Skeletal muscle tissue (tissue), 4 donors: ENCODE measurements around the gene REEP5. TPM values are rescaled to one million over a fixed set of nuclear protein-coding genes. Genes with fewer than 3 reads are reported as not detected.
"Not testable (repeated sequence)": the region's sequence is repeated elsewhere in the genome, so short reads cannot be mapped to it uniquely, and the experiment has no call there.

ENCODE experiments used
- H3K27ac ChIP-seq: one replicate; pipeline ENCODE4 v1.7.0; 2013; ENCODE audit warnings: mild to moderate bottlenecking, low read depth, low read length, inconsistent platforms
- H3K27me3 ChIP-seq, 3 donors: one replicate each; pipeline ENCODE4 v1.7.0; 2013; ENCODE audit warnings: low read length in 3 of 3; ENCODE audit not compliant: control insufficient read depth in 3 of 3, insufficient read depth in 3 of 3
- H3K36me3 ChIP-seq, 3 donors: one replicate each; pipeline ENCODE4 v1.7.0; 2013; ENCODE audit warnings: low read length in 3 of 3; ENCODE audit not compliant: control insufficient read depth in 3 of 3, insufficient read depth in 3 of 3
- H3K4me1 ChIP-seq, 3 donors: one replicate each; pipeline ENCODE4 v1.7.0; 2013; ENCODE audit warnings: low read length in 3 of 3, mild to moderate bottlenecking in 3 of 3; ENCODE audit not compliant: control insufficient read depth in 3 of 3, insufficient read depth in 3 of 3
- H3K4me3 ChIP-seq, 3 donors: one replicate each; pipeline ENCODE4 v1.7.0; 2013; ENCODE audit warnings: low read length in 3 of 3
- H3K9ac ChIP-seq, 3 donors: one replicate each; pipeline ENCODE4 v1.7.0; 2013; ENCODE audit warnings: low read length in 3 of 3, mild to moderate bottlenecking in 3 of 3, moderate library complexity in 2 of 3, low read depth in 1 of 3
- H3K9me3 ChIP-seq, 3 donors: one replicate each; pipeline ENCODE4 v1.7.0; 2013; ENCODE audit warnings: low read length in 3 of 3; ENCODE audit not compliant: control insufficient read depth in 3 of 3
- total RNA-seq: library from RNA; depleted of rRNA; stranded (reverse); fragments of >200 nt; gene quantifications from one replicate; pipeline ENCODE4 v1.2.3, GENCODE V29; 2014
- donor health status: Osteomylitis.

The REEP5 gene
- total RNA-seq, 1 donor from 2014 or later = 26.1 TPM

GRCh38 chr5:112918679-112919078 is 3.3 kb downstream of the REEP5 start:
- no peak overlapping the region for H3K27ac ChIP-seq
- H3K36me3 ChIP-seq = peaks cover 13 to 39% (median 22%) of the 10 kb centered on the region in 3 donors
- no peak overlapping the region for H3K9ac ChIP-seq
- H3K9me3 ChIP-seq = no peaks in the 10 kb centered on the region
- H3K27me3 ChIP-seq = no peaks in the 10 kb centered on the region
- peaks cover 26 to 49% (median 38%) of the 10 kb centered on the region in 3 donors for H3K4me1 ChIP-seq
- no peak overlapping the region for H3K4me3 ChIP-seq

DNA sequence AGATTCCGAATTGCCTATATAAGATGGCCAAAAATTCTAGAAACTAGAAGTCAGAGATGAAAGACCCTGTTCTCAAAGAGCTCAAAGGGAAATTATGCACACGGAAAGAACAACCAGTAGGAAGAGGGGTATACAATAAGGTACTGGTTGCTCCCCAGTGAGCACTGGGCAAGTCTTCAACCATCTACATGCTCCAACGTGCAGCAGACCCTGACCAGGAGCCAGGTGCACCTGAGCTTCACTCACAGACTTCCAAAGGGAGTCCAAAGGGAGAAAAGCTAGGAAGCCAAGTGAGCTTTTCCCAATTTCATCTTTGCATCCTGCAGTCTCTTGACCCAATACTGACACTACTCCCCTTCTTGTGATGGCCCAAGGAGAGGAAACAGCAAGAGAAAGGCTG is 3.9 kb downstream of the REEP5 start:
- no peaks in the 10 kb centered on the region for H3K27me3 ChIP-seq
- no peak overlapping the region for H3K4me3 ChIP-seq
- no peak overlapping the region for H3K27ac ChIP-seq
- no peaks in the 10 kb centered on the region for H3K9me3 ChIP-seq
- H3K36me3 ChIP-seq = peaks cover 13 to 41% (median 22%) of the 10 kb centered on the region in 3 donors
- no peak overlapping the region for H3K9ac ChIP-seq
- H3K4me1 ChIP-seq = peaks cover 26 to 49% (median 38%) of the 10 kb centered on the region in 3 donors

GRCh38 chr5:112917453-112917995 is 4.5 kb downstream of the REEP5 start:
- Histone ChIP-seq H3K9ac (no peak overlapping the region), H3K4me3 (no peak overlapping the region), H3K4me1 (peaks cover 21 to 44% (median 32%) of the 10 kb centered on the region in 3 donors), H3K36me3 (peaks cover 13 to 41% (median 22%) of the 10 kb centered on the region in 3 donors), H3K27ac (no peak overlapping the region), H3K9me3 (no peaks in the 10 kb centered on the region), H3K27me3 (no peaks in the 10 kb centered on the region)

- H3K27ac ChIP-seq = no peak overlapping the region
- H3K9ac ChIP-seq = no peak overlapping the region
- no peaks in the 10 kb centered on the region for H3K27me3 ChIP-seq
- H3K36me3 ChIP-seq = peaks cover 10 to 41% (median 22%) of the 10 kb centered on the region in 3 donors
- no peak overlapping the region for H3K4me3 ChIP-seq
- H3K4me1 ChIP-seq = peaks cover 18 to 40% (median 28%) of the 10 kb centered on the region in 3 donors
- no peaks in the 10 kb centered on the region for H3K9me3 ChIP-seq
Observed at GRCh38 chr5:112915831-112916230, 6.2 kb downstream of the REEP5 start.

GRCh38 chr5:112914584-112914983 is 7.4 kb downstream of the REEP5 start:
- Histone ChIP-seq H3K27ac (no peak overlapping the region), H3K36me3 (peaks cover 12 to 43% (median 27%) of the 10 kb centered on the region in 3 donors), H3K9me3 (no peaks in the 10 kb centered on the region), H3K9ac (no peak overlapping the region), H3K4me1 (peaks cover 12 to 29% (median 19%) of the 10 kb centered on the region in 3 donors), H3K27me3 (no peaks in the 10 kb centered on the region), H3K4me3 (no peak overlapping the region)

DNA sequence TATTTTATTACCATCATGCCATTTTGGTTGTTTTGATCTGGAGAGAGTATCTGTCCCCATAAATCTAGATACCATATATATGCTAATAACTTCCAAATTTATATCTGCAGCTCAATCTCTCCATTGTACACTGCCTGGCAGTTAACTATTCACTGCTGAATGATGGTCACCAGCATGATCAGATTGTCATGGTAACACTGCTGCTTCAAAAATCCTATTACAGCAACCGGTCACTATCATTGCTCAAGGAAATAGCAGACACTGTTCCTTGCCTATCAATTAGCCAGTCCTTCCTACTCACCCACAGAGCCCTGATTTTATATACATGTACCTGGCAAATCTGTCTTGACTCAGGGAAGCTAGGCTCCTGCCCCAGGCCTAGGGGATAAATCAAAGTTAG is 11.5 kb downstream of the REEP5 start:
- Histone ChIP-seq H3K36me3 (peaks cover 2 to 13% (median 11%) of the 10 kb centered on the region in 3 donors), H3K27me3 (no peaks in the 10 kb centered on the region), H3K4me3 (no peak overlapping the region), H3K4me1 (peaks cover 14 to 19% (median 15%) of the 10 kb centered on the region in 3 donors), H3K27ac (no peak overlapping the region), H3K9ac (no peak overlapping the region), H3K9me3 (no peaks in the 10 kb centered on the region)

GRCh38 chr5:112908854-112909253 is 13.2 kb downstream of the REEP5 start:
- no peaks in the 10 kb centered on the region for H3K9me3 ChIP-seq
- H3K9ac ChIP-seq = no peak overlapping the region
- H3K27ac ChIP-seq = no peak overlapping the region
- H3K4me1 ChIP-seq = peaks cover 5 to 15% (median 11%) of the 10 kb centered on the region in 3 donors
- H3K27me3 ChIP-seq = no peaks in the 10 kb centered on the region
- H3K36me3 ChIP-seq = peaks cover 2 to 12% (median 11%) of the 10 kb centered on the region in 3 donors
- H3K4me3 ChIP-seq = no peak overlapping the region

DNA sequence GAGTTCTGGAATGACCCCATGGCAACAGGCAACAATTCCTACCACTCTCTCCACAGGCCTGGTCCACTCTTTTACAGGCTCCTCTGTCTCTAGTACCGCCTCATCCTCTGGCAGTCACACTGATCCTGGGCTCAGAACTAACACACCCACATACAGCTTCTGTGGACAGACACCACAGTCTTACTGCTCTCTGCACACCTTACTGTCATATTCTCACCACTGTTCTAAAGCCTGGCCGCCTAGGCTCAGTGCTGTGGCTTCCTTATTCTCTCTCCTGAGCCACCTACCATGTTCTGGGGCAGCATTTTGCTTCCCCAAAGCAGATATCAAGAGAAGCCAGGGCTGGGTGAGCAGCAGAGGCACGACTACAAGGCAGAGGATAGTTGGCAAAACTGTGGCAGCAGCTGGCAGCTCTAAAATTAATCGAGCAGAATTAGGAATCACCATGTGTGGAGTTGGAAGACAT is 14.8 kb downstream of the REEP5 start:
- Histone ChIP-seq H3K9me3 (no peaks in the 10 kb centered on the region), H3K27me3 (no peaks in the 10 kb centered on the region), H3K9ac (peak overlapping the region in 2 of 3 donors; percentile 21 to 46), H3K36me3 (peaks cover 2 to 16% (median 8%) of the 10 kb centered on the region in 3 donors), H3K27ac (no peak overlapping the region), H3K4me3 (peak overlapping the region in 1 of 3 donors; percentile 34), H3K4me1 (peaks cover 5 to 15% (median 11%) of the 10 kb centered on the region in 3 donors)

GRCh38 chr5:112906637-112907036 is 15.4 kb downstream of the REEP5 start:
- peaks cover 2 to 21% (median 11%) of the 10 kb centered on the region in 3 donors for H3K36me3 ChIP-seq
- H3K4me1 ChIP-seq = peaks cover 5 to 15% (median 11%) of the 10 kb centered on the region in 3 donors
- no peaks in the 10 kb centered on the region for H3K9me3 ChIP-seq
- H3K4me3 ChIP-seq = no peak overlapping the region
- H3K9ac ChIP-seq = no peak overlapping the region
- no peaks in the 10 kb centered on the region for H3K27me3 ChIP-seq
- no peak overlapping the region for H3K27ac ChIP-seq

DNA sequence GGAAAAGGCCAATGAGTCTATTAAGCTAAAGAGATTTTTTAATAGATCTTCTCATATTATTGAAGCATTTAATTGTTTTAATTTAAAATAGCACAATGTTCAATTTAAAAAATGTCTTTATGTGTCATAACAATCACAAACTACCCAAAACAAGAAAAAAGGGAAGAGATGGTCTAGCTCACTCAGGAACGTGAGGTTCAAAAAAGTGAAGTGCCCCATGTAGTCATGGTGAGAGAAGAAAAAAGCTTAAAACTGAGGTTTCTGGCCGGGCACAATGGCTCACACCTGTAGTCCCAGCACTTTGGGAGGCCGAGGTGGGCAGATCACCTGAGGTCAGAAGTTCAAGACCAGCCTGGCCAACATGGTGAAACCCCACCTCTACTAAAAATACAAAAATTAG is 17.0 kb downstream of the REEP5 start:
- H3K4me1 ChIP-seq = peaks cover 5 to 15% (median 11%) of the 10 kb centered on the region in 3 donors
- not testable (repeated sequence) for H3K27me3 ChIP-seq, H3K27ac ChIP-seq, H3K4me3 ChIP-seq, H3K9me3 ChIP-seq, H3K9ac ChIP-seq
- peaks cover 2 to 32% (median 23%) of the 10 kb centered on the region in 3 donors for H3K36me3 ChIP-seq
